Measurements from ENCODE around the gene SLC44A5.

- TF ChIP-seq POLR2A (IDR thresholded peaks at IDR 0.05) (no peak), CTCF (IDR thresholded peaks at IDR 0.05) (no peak), EP300 (IDR thresholded peaks at IDR 0.05) (no peak), POLR2AphosphoS5 (IDR thresholded peaks at IDR 0.05) (no peak)
Observed at GRCh38 chr1:75589637-75590036, 21.3 kb downstream of the SLC44A5 start.

Data from stomach (tissue), 4 donors.